Erythroblast (primary cell): ENCODE data around the gene LRRC37A3.

Source experiments
- GATA1 ChIP-seq: IDR thresholded peaks from 2 replicates; pipeline ENCODE4 v1.6.1; 2011; ENCODE audit warnings: low read depth, mild to moderate bottlenecking, control low read depth, low read length, moderate library complexity
- POLR2A ChIP-seq: IDR thresholded peaks from 2 replicates; pipeline ENCODE4 v1.6.1; 2011; ENCODE audit warnings: mild to moderate bottlenecking, low read length

DNA sequence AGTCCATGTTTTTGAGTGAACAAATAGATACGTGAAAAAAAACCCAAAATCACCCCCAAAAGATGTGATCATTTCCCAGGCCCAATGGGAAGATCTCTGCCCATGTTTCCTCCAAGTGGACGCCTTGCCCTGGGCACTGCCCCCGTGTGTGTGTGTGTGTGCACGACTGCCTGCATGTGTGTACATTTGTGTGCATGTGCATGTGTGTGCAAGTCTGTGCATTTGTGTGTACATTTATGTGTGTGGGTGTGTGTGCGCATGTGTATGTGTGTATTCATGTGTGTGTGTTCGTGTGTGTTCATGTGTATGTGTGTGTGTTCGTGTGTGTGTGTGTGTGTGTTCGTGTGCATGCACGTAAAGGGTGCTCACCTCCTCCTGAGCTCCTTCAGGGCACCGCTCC, 16.8 kb upstream of the LRRC37A3 start:
- TF ChIP-seq POLR2A (no peak), GATA1 (no peak)
